Mesenchymal stem cell (in vitro differentiated cells and primary cell): Measurements from ENCODE around the gene PSG5.
"Not testable (repeated sequence)": the region's sequence is repeated elsewhere in the genome, so short reads cannot be mapped to it uniquely, and the experiment has no call there.

ENCODE experiments used
- DNase-seq: peaks from one replicate; pipeline ENCODE4 v3.0.0-alpha.2; 2013
- H2AFZ ChIP-seq: one replicate; pipeline ENCODE4 v1.6.1; 2013; ENCODE audit warnings: low read depth, mild to moderate bottlenecking, control low read depth, inconsistent platforms, low read length, moderate library complexity
- H2AK5ac ChIP-seq: 2 replicates; pipeline ENCODE4 v1.6.1; 2013; ENCODE audit warnings: low read length, moderate library complexity, mild to moderate bottlenecking, inconsistent platforms; ENCODE audit not compliant: severe bottlenecking
- H2BK120ac ChIP-seq: one replicate; pipeline ENCODE4 v1.6.1; 2013; ENCODE audit warnings: low read depth, mild to moderate bottlenecking, inconsistent platforms, low read length, moderate library complexity
- H2BK12ac ChIP-seq, 2 experiments: one replicate each; pipeline ENCODE4 v1.6.1; 2013; ENCODE audit warnings: inconsistent platforms in 2 of 2, low read length in 2 of 2, mild to moderate bottlenecking in 2 of 2, moderate library complexity in 2 of 2, control low read depth in 1 of 2
- H2BK15ac ChIP-seq: one replicate; pipeline ENCODE4 v1.6.1; 2013; ENCODE audit warnings: mild to moderate bottlenecking, low read depth, inconsistent platforms; ENCODE audit not compliant: poor library complexity, severe bottlenecking
- H2BK5ac ChIP-seq: 2 replicates; pipeline ENCODE4 v1.6.1; 2013; ENCODE audit warnings: low read depth, mild to moderate bottlenecking, low read length, control low read depth, inconsistent platforms; ENCODE audit not compliant: poor library complexity, severe bottlenecking
- H3K14ac ChIP-seq, 2 experiments: one replicate each; pipeline ENCODE4 v1.6.1; 2013; ENCODE audit warnings: inconsistent platforms in 2 of 2, low read length in 2 of 2, control low read depth in 1 of 2, mild to moderate bottlenecking in 1 of 2, moderate library complexity in 1 of 2
- H3K18ac ChIP-seq, 2 experiments: one replicate each; pipeline ENCODE4 v1.6.1; 2013; ENCODE audit warnings: inconsistent platforms in 2 of 2, low read length in 2 of 2, control low read depth in 1 of 2, low read depth in 1 of 2, mild to moderate bottlenecking in 1 of 2
- H3K23ac ChIP-seq, 2 experiments: one replicate each; pipeline ENCODE4 v1.6.1; 2013; ENCODE audit warnings: inconsistent platforms in 2 of 2, low read length in 2 of 2, mild to moderate bottlenecking in 2 of 2, moderate library complexity in 2 of 2, control low read depth in 1 of 2
- H3K27ac ChIP-seq: 2 replicates; pipeline ENCODE4 v1.5.1; 2013; ENCODE audit warnings: mild to moderate bottlenecking, moderate library complexity, low read length, control low read depth, inconsistent platforms; ENCODE audit not compliant: poor library complexity, severe bottlenecking
- H3K27me3 ChIP-seq, 2 experiments: 2 replicates each; pipeline versions ENCODE4 v1.6.1 to v1.7.0; 2013; ENCODE audit warnings: low read length in 2 of 2, mild to moderate bottlenecking in 2 of 2, moderate library complexity in 2 of 2, control low read depth in 1 of 2, inconsistent platforms in 1 of 2; ENCODE audit not compliant: control insufficient read depth in 1 of 2, insufficient read depth in 1 of 2
- H3K36me3 ChIP-seq, 2 experiments: 2 replicates each; pipeline versions ENCODE4 v1.6.1 to v1.7.0; 2013; ENCODE audit warnings: low read length in 2 of 2, control low read depth in 1 of 2, inconsistent platforms in 1 of 2, low read depth in 1 of 2, mild to moderate bottlenecking in 1 of 2; ENCODE audit not compliant: insufficient read depth in 2 of 2, control insufficient read depth in 1 of 2
- H3K4ac ChIP-seq, 2 experiments: one replicate each; pipeline ENCODE4 v1.6.1; 2013; ENCODE audit warnings: inconsistent platforms in 2 of 2, low read length in 2 of 2, mild to moderate bottlenecking in 2 of 2, moderate library complexity in 2 of 2, control low read depth in 1 of 2, low read depth in 1 of 2
- H3K4me1 ChIP-seq: 2 replicates; pipeline ENCODE4 v1.6.1; 2013; ENCODE audit warnings: low read depth, low read length, control low read depth; ENCODE audit not compliant: control insufficient read depth, insufficient read depth
- H3K4me2 ChIP-seq: 2 replicates; pipeline ENCODE4 v1.6.1; 2013; ENCODE audit warnings: low read length, mild to moderate bottlenecking, inconsistent platforms; ENCODE audit not compliant: poor library complexity, severe bottlenecking
- H3K4me3 ChIP-seq, 2 experiments: 2 replicates each; pipeline versions ENCODE4 v1.5.1 to v1.7.0; 2013; ENCODE audit warnings: low read length in 2 of 2, mild to moderate bottlenecking in 2 of 2, control low read depth in 1 of 2, low read depth in 1 of 2; ENCODE audit not compliant: insufficient read depth in 1 of 2
- H3K79me1 ChIP-seq: replicated peaks from 2 replicates; pipeline ENCODE4 v1.6.1; 2013; ENCODE audit warnings: mild to moderate bottlenecking, control low read depth, low read length, inconsistent platforms; ENCODE audit not compliant: poor library complexity, severe bottlenecking
- H3K9ac ChIP-seq: 2 replicates; pipeline ENCODE4 v1.7.0; 2013; ENCODE audit warnings: mild to moderate bottlenecking, low read length, moderate library complexity
- H3K9me3 ChIP-seq: 2 replicates; pipeline ENCODE4 v1.7.0; 2013; ENCODE audit warnings: mild to moderate bottlenecking, low read length; ENCODE audit not compliant: control insufficient read depth
- H4K8ac ChIP-seq: one replicate; pipeline ENCODE4 v1.6.1; 2013; ENCODE audit warnings: inconsistent platforms, mild to moderate bottlenecking, low read length, moderate library complexity
- H4K91ac ChIP-seq: one replicate; pipeline ENCODE4 v1.6.1; 2013; ENCODE audit warnings: mild to moderate bottlenecking, low read length, inconsistent platforms
- WGBS: methylation state at CpG from one replicate; pipeline ENCODE4 v1.1.7; 2013; ENCODE audit warnings: mixed read lengths; 5-methylcytosine and 5-hydroxymethylcytosine counted together

Gene PSG5

GRCh38 chr19:43219136-43219535 is 32.8 kb upstream of the PSG5 start:
- not testable (repeated sequence) for H4K91ac ChIP-seq, H3K18ac ChIP-seq, H3K4me3 ChIP-seq, H2BK5ac ChIP-seq, H2AK5ac ChIP-seq, H2BK120ac ChIP-seq, H2AFZ ChIP-seq, H3K9ac ChIP-seq, DNase-seq, H2BK15ac ChIP-seq, H3K79me1 ChIP-seq, H4K8ac ChIP-seq, H3K27me3 ChIP-seq, H3K4me1 ChIP-seq, H3K27ac ChIP-seq, H3K4me2 ChIP-seq, H3K14ac ChIP-seq, H3K9me3 ChIP-seq, H2BK12ac ChIP-seq, H3K4ac ChIP-seq, H3K23ac ChIP-seq, H3K36me3 ChIP-seq
- WGBS = 68% methylated on average over 4 of the region's 4 CpGs

GRCh38 chr19:43215881-43216280 is 29.5 kb upstream of the PSG5 start:
- WGBS = 41% methylated on average over 2 of the region's 2 CpGs
- not testable (repeated sequence) for H4K91ac ChIP-seq, H3K27me3 ChIP-seq, H3K4me1 ChIP-seq, H4K8ac ChIP-seq, H3K4me3 ChIP-seq, H3K14ac ChIP-seq, H3K4ac ChIP-seq, H3K4me2 ChIP-seq, H3K79me1 ChIP-seq, H2BK120ac ChIP-seq, H2BK12ac ChIP-seq, H3K36me3 ChIP-seq, H3K9me3 ChIP-seq, H2AK5ac ChIP-seq, H3K9ac ChIP-seq, H2AFZ ChIP-seq, H3K18ac ChIP-seq, H3K23ac ChIP-seq, H2BK5ac ChIP-seq, DNase-seq, H3K27ac ChIP-seq, H2BK15ac ChIP-seq

- Histone ChIP-seq H2AK5ac (no peak overlapping the region), H3K36me3 (no peaks in the 10 kb centered on the region), H3K4me1 (no peaks in the 10 kb centered on the region), H3K27me3 (no peaks in the 10 kb centered on the region), H3K9ac (no peak overlapping the region), H2AFZ (no peak overlapping the region), H3K9me3 (no peaks in the 10 kb centered on the region), H3K4me2 (no peak overlapping the region), H4K8ac (no peak overlapping the region), H4K91ac (no peak overlapping the region), H3K4me3 (no peak overlapping the region), H3K4ac (no peak overlapping the region), H3K27ac (no peak overlapping the region), H3K14ac (no peak overlapping the region), H3K23ac (no peak overlapping the region), H2BK15ac (no peak overlapping the region), H2BK5ac (no peak overlapping the region), H3K18ac (no peak overlapping the region), H2BK120ac (no peak overlapping the region), H2BK12ac (no peak overlapping the region), H3K79me1 (no peaks in the 10 kb centered on the region)
- 48% methylated on average over 4 of the region's 4 CpGs for WGBS
- DNase-seq = no peak
Measured at GRCh38 chr19:43207991-43208390, 21.7 kb upstream of the PSG5 start.

GRCh38 chr19:43207174-43207573 is 20.8 kb upstream of the PSG5 start:
- not testable (repeated sequence) for DNase-seq, H3K9me3 ChIP-seq, H3K27me3 ChIP-seq, H3K4me2 ChIP-seq, H3K14ac ChIP-seq, H2BK15ac ChIP-seq, H2BK120ac ChIP-seq, H2AFZ ChIP-seq, H3K18ac ChIP-seq, H3K9ac ChIP-seq, H2BK5ac ChIP-seq, H3K4ac ChIP-seq, H3K79me1 ChIP-seq, H3K36me3 ChIP-seq, H3K27ac ChIP-seq, H4K8ac ChIP-seq, H2AK5ac ChIP-seq, H2BK12ac ChIP-seq, H3K23ac ChIP-seq, H3K4me3 ChIP-seq, H4K91ac ChIP-seq, H3K4me1 ChIP-seq
- 77% methylated on average over 5 of the region's 8 CpGs for WGBS
